Mesenchymal stem cell (in vitro differentiated cells and primary cell): ENCODE data around the gene KRT73.

Experiments used
- DNase-seq: peaks from one replicate; pipeline ENCODE4 v3.0.0-alpha.2; 2013
- H2AFZ ChIP-seq: one replicate; pipeline ENCODE4 v1.6.1; 2013; ENCODE audit warnings: low read depth, mild to moderate bottlenecking, control low read depth, inconsistent platforms, low read length, moderate library complexity
- H2AK5ac ChIP-seq: 2 replicates; pipeline ENCODE4 v1.6.1; 2013; ENCODE audit warnings: low read length, moderate library complexity, mild to moderate bottlenecking, inconsistent platforms; ENCODE audit not compliant: severe bottlenecking
- H2BK120ac ChIP-seq: one replicate; pipeline ENCODE4 v1.6.1; 2013; ENCODE audit warnings: low read depth, mild to moderate bottlenecking, inconsistent platforms, low read length, moderate library complexity
- H2BK12ac ChIP-seq, 2 experiments: one replicate each; pipeline ENCODE4 v1.6.1; 2013; ENCODE audit warnings: inconsistent platforms in 2 of 2, low read length in 2 of 2, mild to moderate bottlenecking in 2 of 2, moderate library complexity in 2 of 2, control low read depth in 1 of 2
- H2BK15ac ChIP-seq: one replicate; pipeline ENCODE4 v1.6.1; 2013; ENCODE audit warnings: mild to moderate bottlenecking, low read depth, inconsistent platforms; ENCODE audit not compliant: poor library complexity, severe bottlenecking
- H2BK5ac ChIP-seq: 2 replicates; pipeline ENCODE4 v1.6.1; 2013; ENCODE audit warnings: low read depth, mild to moderate bottlenecking, low read length, control low read depth, inconsistent platforms; ENCODE audit not compliant: poor library complexity, severe bottlenecking
- H3K14ac ChIP-seq, 2 experiments: one replicate each; pipeline ENCODE4 v1.6.1; 2013; ENCODE audit warnings: inconsistent platforms in 2 of 2, low read length in 2 of 2, control low read depth in 1 of 2, mild to moderate bottlenecking in 1 of 2, moderate library complexity in 1 of 2
- H3K18ac ChIP-seq, 2 experiments: one replicate each; pipeline ENCODE4 v1.6.1; 2013; ENCODE audit warnings: inconsistent platforms in 2 of 2, low read length in 2 of 2, control low read depth in 1 of 2, low read depth in 1 of 2, mild to moderate bottlenecking in 1 of 2
- H3K23ac ChIP-seq, 2 experiments: one replicate each; pipeline ENCODE4 v1.6.1; 2013; ENCODE audit warnings: inconsistent platforms in 2 of 2, low read length in 2 of 2, mild to moderate bottlenecking in 2 of 2, moderate library complexity in 2 of 2, control low read depth in 1 of 2
- H3K27ac ChIP-seq: 2 replicates; pipeline ENCODE4 v1.5.1; 2013; ENCODE audit warnings: mild to moderate bottlenecking, moderate library complexity, low read length, control low read depth, inconsistent platforms; ENCODE audit not compliant: poor library complexity, severe bottlenecking
- H3K27me3 ChIP-seq, 2 experiments: 2 replicates each; pipeline versions ENCODE4 v1.6.1 to v1.7.0; 2013; ENCODE audit warnings: low read length in 2 of 2, mild to moderate bottlenecking in 2 of 2, moderate library complexity in 2 of 2, control low read depth in 1 of 2, inconsistent platforms in 1 of 2; ENCODE audit not compliant: control insufficient read depth in 1 of 2, insufficient read depth in 1 of 2
- H3K36me3 ChIP-seq, 2 experiments: 2 replicates each; pipeline versions ENCODE4 v1.6.1 to v1.7.0; 2013; ENCODE audit warnings: low read length in 2 of 2, control low read depth in 1 of 2, inconsistent platforms in 1 of 2, low read depth in 1 of 2, mild to moderate bottlenecking in 1 of 2; ENCODE audit not compliant: insufficient read depth in 2 of 2, control insufficient read depth in 1 of 2
- H3K4ac ChIP-seq, 2 experiments: one replicate each; pipeline ENCODE4 v1.6.1; 2013; ENCODE audit warnings: inconsistent platforms in 2 of 2, low read length in 2 of 2, mild to moderate bottlenecking in 2 of 2, moderate library complexity in 2 of 2, control low read depth in 1 of 2, low read depth in 1 of 2
- H3K4me1 ChIP-seq: 2 replicates; pipeline ENCODE4 v1.6.1; 2013; ENCODE audit warnings: low read depth, low read length, control low read depth; ENCODE audit not compliant: control insufficient read depth, insufficient read depth
- H3K4me2 ChIP-seq: 2 replicates; pipeline ENCODE4 v1.6.1; 2013; ENCODE audit warnings: low read length, mild to moderate bottlenecking, inconsistent platforms; ENCODE audit not compliant: poor library complexity, severe bottlenecking
- H3K4me3 ChIP-seq, 2 experiments: 2 replicates each; pipeline versions ENCODE4 v1.5.1 to v1.7.0; 2013; ENCODE audit warnings: low read length in 2 of 2, mild to moderate bottlenecking in 2 of 2, control low read depth in 1 of 2, low read depth in 1 of 2; ENCODE audit not compliant: insufficient read depth in 1 of 2
- H3K79me1 ChIP-seq: replicated peaks from 2 replicates; pipeline ENCODE4 v1.6.1; 2013; ENCODE audit warnings: mild to moderate bottlenecking, control low read depth, low read length, inconsistent platforms; ENCODE audit not compliant: poor library complexity, severe bottlenecking
- H3K9ac ChIP-seq: 2 replicates; pipeline ENCODE4 v1.7.0; 2013; ENCODE audit warnings: mild to moderate bottlenecking, low read length, moderate library complexity
- H3K9me3 ChIP-seq: 2 replicates; pipeline ENCODE4 v1.7.0; 2013; ENCODE audit warnings: mild to moderate bottlenecking, low read length; ENCODE audit not compliant: control insufficient read depth
- H4K8ac ChIP-seq: one replicate; pipeline ENCODE4 v1.6.1; 2013; ENCODE audit warnings: inconsistent platforms, mild to moderate bottlenecking, low read length, moderate library complexity
- H4K91ac ChIP-seq: one replicate; pipeline ENCODE4 v1.6.1; 2013; ENCODE audit warnings: mild to moderate bottlenecking, low read length, inconsistent platforms
- WGBS: methylation state at CpG from one replicate; pipeline ENCODE4 v1.1.7; 2013; ENCODE audit warnings: mixed read lengths; 5-methylcytosine and 5-hydroxymethylcytosine counted together

Gene KRT73

GRCh38 chr12:52561880-52562449, 56.4 kb downstream of the KRT73 start:
- Histone ChIP-seq H3K14ac (no peak overlapping the region), H2BK5ac (no peak overlapping the region), H2AK5ac (no peak overlapping the region), H3K4me3 (no peak overlapping the region), H3K36me3 (no peaks in the 10 kb centered on the region), H2AFZ (no peak overlapping the region), H3K4ac (no peak overlapping the region), H3K79me1 (no peaks in the 10 kb centered on the region), H3K27ac (no peak overlapping the region), H2BK12ac (no peak overlapping the region), H3K23ac (no peak overlapping the region), H3K4me1 (no peaks in the 10 kb centered on the region), H3K4me2 (no peak overlapping the region), H3K9ac (no peak overlapping the region), H3K9me3 (no peaks in the 10 kb centered on the region), H3K27me3 (peaks cover 16 to 90% of the 10 kb centered on the region in 2 experiments), H2BK120ac (no peak overlapping the region), H3K18ac (no peak overlapping the region), H4K91ac (no peak overlapping the region), H4K8ac (no peak overlapping the region), H2BK15ac (no peak overlapping the region)
- peak; percentile 2 for DNase-seq
- 92% methylated on average over 2 of the region's 3 CpGs for WGBS

- no peak overlapping the region for H3K4ac ChIP-seq
- 71% methylated on average over 4 of the region's 4 CpGs for WGBS
- no peaks in the 10 kb centered on the region for H3K4me1 ChIP-seq
- H3K4me2 ChIP-seq: no peak overlapping the region
- no peak overlapping the region for H2AFZ ChIP-seq
- no peaks in the 10 kb centered on the region for H3K9me3 ChIP-seq
- H2AK5ac ChIP-seq: no peak overlapping the region
- H2BK5ac ChIP-seq: no peak overlapping the region
- no peaks in the 10 kb centered on the region for H3K79me1 ChIP-seq
- H3K14ac ChIP-seq: no peak overlapping the region
- no peak for DNase-seq
- no peak overlapping the region for H3K23ac ChIP-seq
- no peak overlapping the region for H4K91ac ChIP-seq
- H3K36me3 ChIP-seq: no peaks in the 10 kb centered on the region
- H2BK15ac ChIP-seq: no peak overlapping the region
- H2BK120ac ChIP-seq: no peak overlapping the region
- H3K27ac ChIP-seq: no peak overlapping the region
- H3K9ac ChIP-seq: no peak overlapping the region
- no peak overlapping the region for H3K18ac ChIP-seq
- H2BK12ac ChIP-seq: no peak overlapping the region
- peaks cover 19 to 85% of the 10 kb centered on the region in 2 experiments for H3K27me3 ChIP-seq
- no peak overlapping the region for H3K4me3 ChIP-seq
- no peak overlapping the region for H4K8ac ChIP-seq
Observed at GRCh38 chr12:52559979-52560378, 58.4 kb downstream of the KRT73 start.

- H2AK5ac ChIP-seq: no peak overlapping the region
- H2BK5ac ChIP-seq: no peak overlapping the region
- H3K27ac ChIP-seq: no peak overlapping the region
- H3K27me3 ChIP-seq: peaks cover 30 to 85% of the 10 kb centered on the region in 2 experiments
- H3K9me3 ChIP-seq: no peaks in the 10 kb centered on the region
- H3K9ac ChIP-seq: no peak overlapping the region
- 79% methylated on average over 8 of the region's 8 CpGs for WGBS
- no peak overlapping the region for H2BK12ac ChIP-seq
- no peak overlapping the region for H3K4me3 ChIP-seq
- no peak overlapping the region for H3K18ac ChIP-seq
- H3K14ac ChIP-seq: no peak overlapping the region
- no peak overlapping the region for H2BK120ac ChIP-seq
- H2AFZ ChIP-seq: no peak overlapping the region
- no peak overlapping the region for H4K91ac ChIP-seq
- H3K36me3 ChIP-seq: no peaks in the 10 kb centered on the region
- no peak overlapping the region for H3K23ac ChIP-seq
- H3K4me1 ChIP-seq: no peaks in the 10 kb centered on the region
- no peak overlapping the region for H3K4ac ChIP-seq
- H4K8ac ChIP-seq: no peak overlapping the region
- H2BK15ac ChIP-seq: no peak overlapping the region
- H3K79me1 ChIP-seq: no peaks in the 10 kb centered on the region
- DNase-seq: no peak
- no peak overlapping the region for H3K4me2 ChIP-seq
Observed at GRCh38 chr12:52558781-52559445, 59.4 kb downstream of the KRT73 start.
